Panc1 (cell line): ENCODE results near the gene LANCL2. TPM values are rescaled to one million over a fixed set of nuclear protein-coding genes. Genes with fewer than 3 reads are reported as not detected.

Experiments
- ATAC-seq: fragments of 200-7000 bp; cut with Tn5 transposase; 2 replicates; pipeline ENCODE4 v1.9.1; 2020; ENCODE audit warnings: mild to moderate bottlenecking, moderate library complexity
- BruUV-seq: library from RNA; stranded (reverse); fragments of 400-500 nt; replicated peaks from 2 replicates; lab custom pipeline; 2021; lab: Mats Ljungman, UMichigan
- CTCF ChIA-PET: fragments of 300-600 bp; sonication (Branson Sonifier 250); formaldehyde crosslinking; loops from one replicate; lab custom pipeline; 2022; ENCODE audit warnings: antibody characterized with exemption; lab: Charles Lee
- POLR2A ChIA-PET: fragments of 300-600 bp; sonication (Branson Sonifier 250); formaldehyde crosslinking; loops from one replicate; lab custom pipeline; 2022; ENCODE audit warnings: antibody characterized with exemption; lab: Charles Lee
- DNase-seq: peaks from one replicate; pipeline ENCODE4 v3.0.0-alpha.2; 2010; ENCODE audit warnings: low read depth, low spot score
- H3K27ac ChIP-seq: 2 replicates; pipeline ENCODE4 v1.5.1; 2011; ENCODE audit warnings: mild to moderate bottlenecking, low read length, inconsistent platforms
- H3K27me3 ChIP-seq: fragments of 200-500 bp; sonication (Bioruptor generic); 2 replicates; pipeline ENCODE4 v1.6.0; 2014; ENCODE audit warnings: low read length, inconsistent platforms; ENCODE audit not compliant: control insufficient read depth, insufficient read depth
- H3K36me3 ChIP-seq: fragments of 200-500 bp; sonication (Bioruptor generic); 2 replicates; pipeline ENCODE4 v1.5.1; 2014; ENCODE audit warnings: inconsistent platforms, mild to moderate bottlenecking, low read length, moderate library complexity; ENCODE audit not compliant: control insufficient read depth, insufficient read depth
- H3K4me1 ChIP-seq: 2 replicates; pipeline ENCODE4 v1.5.1; 2011; ENCODE audit warnings: inconsistent platforms, mild to moderate bottlenecking, low read length, moderate library complexity; ENCODE audit not compliant: control insufficient read depth, insufficient read depth
- H3K4me3 ChIP-seq, 2 experiments: 2 replicates each; pipeline ENCODE4 v1.5.1; 2011 to 2012; ENCODE audit warnings: low read depth in 2 of 2, low read length in 2 of 2, mild to moderate bottlenecking in 2 of 2, inconsistent platforms in 1 of 2, moderate library complexity in 1 of 2
- H3K9me3 ChIP-seq: fragments of 200-500 bp; sonication (Bioruptor generic); 2 replicates; pipeline ENCODE4 v1.5.1; 2014; ENCODE audit warnings: low read depth, mild to moderate bottlenecking, inconsistent platforms, low read length, moderate library complexity; ENCODE audit not compliant: control insufficient read depth, insufficient read depth
- POLR2AphosphoS5 ChIP-seq: IDR thresholded peaks from 2 replicates; pipeline ENCODE4 v1.6.1; 2012; ENCODE audit warnings: mild to moderate bottlenecking, low read depth, low read length, moderate library complexity
- SIN3A ChIP-seq: IDR thresholded peaks from 2 replicates; pipeline ENCODE4 v1.6.1; 2012; ENCODE audit warnings: low read depth, mild to moderate bottlenecking, low read length, moderate library complexity, borderline replicate concordance; ENCODE audit not compliant: insufficient read depth
- TCF7L2 ChIP-seq: IDR thresholded peaks from 2 replicates; pipeline ENCODE4 v1.6.1; 2011; ENCODE audit warnings: mild to moderate bottlenecking, low read depth, low read length, inconsistent platforms
- in situ Hi-C: cut with HindIII; loops from 2 replicates; pipeline ENCODE4 v1.10.0; 2016; ENCODE audit warnings: low sequenced_read_pairs, low pct_unique_long_range_greater_than_20kb
- intact Hi-C: fragments of 100-400 bp; cut with micrococcal nuclease; formaldehyde crosslinking; loops from one replicate; pipeline ENCODE4 v1.10.0; 2022; ENCODE audit not compliant: unreplicated experiment
- total RNA-seq: library from RNA; stranded (reverse); gene quantifications from one replicate; pipeline ENCODE4 v1.2.1, GENCODE V29; 2021; ENCODE audit not compliant: unreplicated experiment
- TF ChIP-seq, protein P1 (sequence below), 2 experiments: IDR thresholded peaks; 2 replicates each; pipeline ENCODE4 v1.6.1; 2011 to 2012; ENCODE audit warnings: low read depth in 2 of 2, control low read depth in 1 of 2, low read length in 1 of 2, mild to moderate bottlenecking in 1 of 2, moderate library complexity in 1 of 2; ENCODE audit not compliant: insufficient read depth in 1 of 2
- TF ChIP-seq, protein P2 (sequence below): fragments of 450-650 bp; IDR thresholded peaks from 2 replicates; pipeline ENCODE4 v1.5.1; 2017; ENCODE audit warnings: mild to moderate bottlenecking

LANCL2 gene
- total RNA-seq, 1 experiment from 2014 or later, result 30.6 TPM

DNA sequence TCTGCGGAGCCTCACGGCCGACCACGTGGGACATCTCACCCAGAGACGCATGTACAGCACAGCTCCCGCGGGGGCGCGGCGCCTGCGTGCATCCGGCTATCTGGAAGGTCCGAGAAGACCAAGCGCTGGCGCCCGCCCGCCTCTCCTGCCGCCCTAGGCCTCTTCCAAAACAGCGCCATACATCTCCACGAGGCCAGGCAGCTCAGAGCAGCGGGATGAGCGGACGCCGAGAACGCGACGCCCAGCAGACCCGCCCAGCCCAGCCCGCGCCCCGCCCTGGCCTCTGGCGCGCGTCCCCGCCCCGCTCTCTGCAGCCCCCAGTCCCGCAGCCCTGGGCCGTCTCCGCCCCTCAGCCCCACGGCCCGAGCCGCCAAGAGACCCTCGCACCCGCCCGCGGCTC, 20.3 kb upstream of the LANCL2 start:
- no peaks in the 10 kb centered on the region for H3K9me3 ChIP-seq
- H3K27me3 ChIP-seq, result no peaks in the 10 kb centered on the region
- H3K36me3 ChIP-seq, result no peaks in the 10 kb centered on the region
- POLR2A ChIA-PET, result no interaction called here
- H3K27ac ChIP-seq, result no peak overlapping the region
- no peak overlapping the region for H3K4me3 ChIP-seq
- TF ChIP-seq, protein P1, sequence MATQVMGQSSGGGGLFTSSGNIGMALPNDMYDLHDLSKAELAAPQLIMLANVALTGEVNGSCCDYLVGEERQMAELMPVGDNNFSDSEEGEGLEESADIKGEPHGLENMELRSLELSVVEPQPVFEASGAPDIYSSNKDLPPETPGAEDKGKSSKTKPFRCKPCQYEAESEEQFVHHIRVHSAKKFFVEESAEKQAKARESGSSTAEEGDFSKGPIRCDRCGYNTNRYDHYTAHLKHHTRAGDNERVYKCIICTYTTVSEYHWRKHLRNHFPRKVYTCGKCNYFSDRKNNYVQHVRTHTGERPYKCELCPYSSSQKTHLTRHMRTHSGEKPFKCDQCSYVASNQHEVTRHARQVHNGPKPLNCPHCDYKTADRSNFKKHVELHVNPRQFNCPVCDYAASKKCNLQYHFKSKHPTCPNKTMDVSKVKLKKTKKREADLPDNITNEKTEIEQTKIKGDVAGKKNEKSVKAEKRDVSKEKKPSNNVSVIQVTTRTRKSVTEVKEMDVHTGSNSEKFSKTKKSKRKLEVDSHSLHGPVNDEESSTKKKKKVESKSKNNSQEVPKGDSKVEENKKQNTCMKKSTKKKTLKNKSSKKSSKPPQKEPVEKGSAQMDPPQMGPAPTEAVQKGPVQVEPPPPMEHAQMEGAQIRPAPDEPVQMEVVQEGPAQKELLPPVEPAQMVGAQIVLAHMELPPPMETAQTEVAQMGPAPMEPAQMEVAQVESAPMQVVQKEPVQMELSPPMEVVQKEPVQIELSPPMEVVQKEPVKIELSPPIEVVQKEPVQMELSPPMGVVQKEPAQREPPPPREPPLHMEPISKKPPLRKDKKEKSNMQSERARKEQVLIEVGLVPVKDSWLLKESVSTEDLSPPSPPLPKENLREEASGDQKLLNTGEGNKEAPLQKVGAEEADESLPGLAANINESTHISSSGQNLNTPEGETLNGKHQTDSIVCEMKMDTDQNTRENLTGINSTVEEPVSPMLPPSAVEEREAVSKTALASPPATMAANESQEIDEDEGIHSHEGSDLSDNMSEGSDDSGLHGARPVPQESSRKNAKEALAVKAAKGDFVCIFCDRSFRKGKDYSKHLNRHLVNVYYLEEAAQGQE (IDR thresholded peaks at IDR 0.05; ENCODE audit: insufficient read depth in 1 of 2, low read depth in 2 of 2, low read length in 1 of 2), result no peak
- TF ChIP-seq POLR2AphosphoS5 (no peak), SIN3A (no peak), TCF7L2 (no peak)
- TF ChIP-seq, protein P2, sequence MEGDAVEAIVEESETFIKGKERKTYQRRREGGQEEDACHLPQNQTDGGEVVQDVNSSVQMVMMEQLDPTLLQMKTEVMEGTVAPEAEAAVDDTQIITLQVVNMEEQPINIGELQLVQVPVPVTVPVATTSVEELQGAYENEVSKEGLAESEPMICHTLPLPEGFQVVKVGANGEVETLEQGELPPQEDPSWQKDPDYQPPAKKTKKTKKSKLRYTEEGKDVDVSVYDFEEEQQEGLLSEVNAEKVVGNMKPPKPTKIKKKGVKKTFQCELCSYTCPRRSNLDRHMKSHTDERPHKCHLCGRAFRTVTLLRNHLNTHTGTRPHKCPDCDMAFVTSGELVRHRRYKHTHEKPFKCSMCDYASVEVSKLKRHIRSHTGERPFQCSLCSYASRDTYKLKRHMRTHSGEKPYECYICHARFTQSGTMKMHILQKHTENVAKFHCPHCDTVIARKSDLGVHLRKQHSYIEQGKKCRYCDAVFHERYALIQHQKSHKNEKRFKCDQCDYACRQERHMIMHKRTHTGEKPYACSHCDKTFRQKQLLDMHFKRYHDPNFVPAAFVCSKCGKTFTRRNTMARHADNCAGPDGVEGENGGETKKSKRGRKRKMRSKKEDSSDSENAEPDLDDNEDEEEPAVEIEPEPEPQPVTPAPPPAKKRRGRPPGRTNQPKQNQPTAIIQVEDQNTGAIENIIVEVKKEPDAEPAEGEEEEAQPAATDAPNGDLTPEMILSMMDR, result no peak
- H3K4me1 ChIP-seq, result no peaks in the 10 kb centered on the region
- in situ Hi-C loops (no loop called here), intact Hi-C loops (no loop called here)
- ATAC-seq (no peak), DNase-seq (no peak)
- no TSS peak for BruUV-seq
- CTCF ChIA-PET, result no interaction called here

DNA sequence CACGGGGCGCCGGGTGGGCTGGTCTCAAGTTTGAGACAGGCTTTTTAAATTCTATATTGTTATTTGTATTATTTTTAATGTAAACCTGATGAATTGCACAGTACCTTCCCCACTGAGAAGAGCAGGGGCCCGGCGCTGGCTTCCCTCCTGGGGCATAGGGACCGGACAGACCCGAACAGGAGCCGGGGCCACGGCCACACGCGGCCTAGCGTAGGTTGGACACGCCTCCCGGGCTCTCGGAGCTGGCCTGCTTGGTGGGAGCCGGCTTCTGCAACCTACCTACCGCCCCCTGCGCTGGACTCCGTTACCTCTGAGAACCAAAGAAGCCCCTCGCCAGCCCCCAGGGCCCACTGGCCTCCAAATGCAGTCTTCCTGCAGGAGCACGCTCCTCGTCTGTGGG, 19.8 kb upstream of the LANCL2 start:
- DNase-seq (no peak), ATAC-seq (no peak)
- Histone ChIP-seq H3K4me1 (no peaks in the 10 kb centered on the region), H3K27ac (no peak overlapping the region), H3K27me3 (no peaks in the 10 kb centered on the region), H3K36me3 (no peaks in the 10 kb centered on the region), H3K9me3 (no peaks in the 10 kb centered on the region), H3K4me3 (no peak overlapping the region)
- ChIA-PET POLR2A (no interaction called here), CTCF (no interaction called here)
- TF ChIP-seq SIN3A, result no peak
- no peak for TF ChIP-seq POLR2AphosphoS5
- TF ChIP-seq, protein P2, result no peak
- TF ChIP-seq, protein P1 (IDR thresholded peaks at IDR 0.05; ENCODE audit: insufficient read depth in 1 of 2, low read depth in 2 of 2, low read length in 1 of 2), result no peak
- no peak for TF ChIP-seq TCF7L2
- BruUV-seq, result no TSS peak
- intact Hi-C loops (no loop called here), in situ Hi-C loops (no loop called here)
